Common myeloid progenitor, CD34-positive (primary cell): ENCODE results near the gene LEAP2.

Source experiments
- CTCF ChIA-PET: fragments of 350-600 bp; sonication (Branson Sonifier 250); formaldehyde crosslinking; loops from one replicate; lab custom pipeline; 2021; ENCODE audit warnings: antibody characterized with exemption; lab: Charles Lee
- POLR2A ChIA-PET: fragments of 350-600 bp; sonication (Branson Sonifier 250); formaldehyde crosslinking; loops from one replicate; lab custom pipeline; 2021; ENCODE audit warnings: antibody characterized with exemption; lab: Charles Lee
- DNase-seq, 3 donors: peaks; one replicate each; pipeline versions ENCODE4 v3.0.0 to v3.0.0-alpha.2; 2013
- H3K27ac ChIP-seq, 2 experiments: 1 replicate in 1 of 2; 2 replicates in 1 of 2; pipeline ENCODE4 v1.7.0; 2013; ENCODE audit warnings: inconsistent platforms in 2 of 2, low read length in 2 of 2, mild to moderate bottlenecking in 2 of 2, low read depth in 1 of 2, moderate library complexity in 1 of 2; ENCODE audit not compliant: severe bottlenecking in 2 of 2, insufficient read depth in 1 of 2, poor library complexity in 1 of 2
- H3K27me3 ChIP-seq, 5 experiments: replicated peaks in 2 of 5; 1 replicate in 3 of 5; 2 replicates in 2 of 5; pipeline versions ENCODE4 v1.6.1 to v1.7.0; 2013; ENCODE audit warnings: low read length in 4 of 5, mild to moderate bottlenecking in 2 of 5, moderate library complexity in 2 of 5, inconsistent platforms in 1 of 5; ENCODE audit not compliant: insufficient read depth in 5 of 5, control insufficient read depth in 4 of 5
- H3K36me3 ChIP-seq, 4 experiments: 1 replicate in 2 of 4; 2 replicates in 2 of 4; pipeline versions ENCODE4 v1.6.1 to v1.7.0; 2013; ENCODE audit warnings: low read length in 3 of 4, control low read depth in 1 of 4, mild to moderate bottlenecking in 1 of 4; ENCODE audit not compliant: control insufficient read depth in 4 of 4, insufficient read depth in 4 of 4
- H3K4me1 ChIP-seq, 4 experiments: 1 replicate in 3 of 4; 2 replicates in 1 of 4; pipeline versions ENCODE4 v1.6.1 to v1.7.1; 2013; ENCODE audit warnings: low read length in 3 of 4, mild to moderate bottlenecking in 3 of 4, control low read depth in 1 of 4, inconsistent platforms in 1 of 4, moderate library complexity in 1 of 4; ENCODE audit not compliant: control insufficient read depth in 4 of 4, insufficient read depth in 4 of 4; ENCODE audit errors: control extremely low read depth in 1 of 4
- H3K4me3 ChIP-seq, 7 experiments: 1 replicate in 4 of 7; 2 replicates in 3 of 7; pipeline versions ENCODE4 v1.5.1 to v1.7.0; 2013; ENCODE audit warnings: mild to moderate bottlenecking in 7 of 7, low read length in 6 of 7, moderate library complexity in 6 of 7, inconsistent platforms in 2 of 7, low read depth in 2 of 7, control low read depth in 1 of 7; ENCODE audit not compliant: insufficient read depth in 4 of 7, control insufficient read depth in 1 of 7; ENCODE audit errors: extremely low read depth in 1 of 7
- H3K9me3 ChIP-seq, 5 experiments: 1 replicate in 4 of 5; 2 replicates in 1 of 5; pipeline versions ENCODE4 v1.6.1 to v1.7.1; 2013; ENCODE audit warnings: low read length in 4 of 5, mild to moderate bottlenecking in 2 of 5, inconsistent platforms in 1 of 5, low read depth in 1 of 5, moderate library complexity in 1 of 5; ENCODE audit not compliant: control insufficient read depth in 4 of 5, insufficient read depth in 2 of 5; ENCODE audit errors: control extremely low read depth in 1 of 5
- WGBS: methylation state at CpG from one replicate; pipeline ENCODE4 v1.1.5; 2013; ENCODE audit not compliant: insufficient coverage; 5-methylcytosine and 5-hydroxymethylcytosine counted together

The LEAP2 gene

GRCh38 chr5:132873930-132874271 is 433 bp downstream of the LEAP2 start:
- no peak overlapping the region for H3K27ac ChIP-seq
- CTCF ChIA-PET: interaction anchor here (1.3 to 6.2 kb wide), 4 partner anchors 9 to 373 kb away, joined by 3 to 31 read pairs (median 7); no protein-coding TSS in a partner anchor
- peaks cover 2 to 60% (median 18%) of the 10 kb centered on the region in 4 experiments for H3K36me3 ChIP-seq
- no peaks in the 10 kb centered on the region for H3K4me1 ChIP-seq
- POLR2A ChIA-PET: no interaction called here
- no peak overlapping the region for H3K4me3 ChIP-seq
- H3K27me3 ChIP-seq: no peaks in the 10 kb centered on the region
- WGBS: 94% methylated on average over 3 of the region's 3 CpGs
- H3K9me3 ChIP-seq: no peaks in the 10 kb centered on the region
- no peak for DNase-seq

- Histone ChIP-seq H3K36me3 (peaks cover 9 to 65% (median 27%) of the 10 kb centered on the region in 4 experiments), H3K4me3 (no peak overlapping the region), H3K27me3 (no peaks in the 10 kb centered on the region), H3K9me3 (no peaks in the 10 kb centered on the region), H3K4me1 (no peaks in the 10 kb centered on the region), H3K27ac (no peak overlapping the region)
- WGBS: 100% methylated on average over 1 of the region's 1 CpG
- ChIA-PET POLR2A (no interaction called here), CTCF (interaction anchor here (1.6 to 3.3 kb wide), 4 partner anchors 9 to 47 kb away, joined by 4 to 9 read pairs (median 6); partner anchors contain the start of genes GDF9 and UQCRQ)
- no peak for DNase-seq
Observed at GRCh38 chr5:132876020-132876759, 2.7 kb downstream of the LEAP2 start.

GRCh38 chr5:132877466-132877865 is 4.0 kb downstream of the LEAP2 start:
- H3K4me1 ChIP-seq: no peaks in the 10 kb centered on the region
- peaks cover 11 to 65% (median 34%) of the 10 kb centered on the region in 4 experiments for H3K36me3 ChIP-seq
- no peak overlapping the region for H3K27ac ChIP-seq
- no peaks in the 10 kb centered on the region for H3K27me3 ChIP-seq
- ChIA-PET POLR2A (no interaction called here), CTCF (interaction anchor here (0.8 to 2.1 kb wide), 9 partner anchors 10 to 351 kb away, joined by 3 to 7 read pairs (median 4); partner anchors contain the start of genes GDF9, SHROOM1 and UQCRQ)
- H3K9me3 ChIP-seq: no peaks in the 10 kb centered on the region
- DNase-seq: no peak
- 100% methylated on average over 1 of the region's 2 CpGs for WGBS
- H3K4me3 ChIP-seq: no peak overlapping the region

- Histone ChIP-seq H3K9me3 (no peaks in the 10 kb centered on the region), H3K36me3 (peaks cover 11 to 65% (median 35%) of the 10 kb centered on the region in 4 experiments), H3K27ac (no peak overlapping the region), H3K4me3 (no peak overlapping the region), H3K27me3 (no peaks in the 10 kb centered on the region), H3K4me1 (no peaks in the 10 kb centered on the region)
- no peak for DNase-seq
- WGBS: 81% methylated on average over 2 of the region's 3 CpGs
- CTCF ChIA-PET: interaction anchor here (0.8 to 2.1 kb wide), 7 partner anchors 14 to 352 kb away, joined by 3 to 6 read pairs (median 3); partner anchors contain the start of gene SHROOM1
- POLR2A ChIA-PET: no interaction called here
Observed at GRCh38 chr5:132877938-132878337, 4.5 kb downstream of the LEAP2 start.

- no peaks in the 10 kb centered on the region for H3K9me3 ChIP-seq
- no peak overlapping the region for H3K27ac ChIP-seq
- H3K27me3 ChIP-seq: no peaks in the 10 kb centered on the region
- no peak overlapping the region for H3K4me3 ChIP-seq
- peaks cover 0 to 3% (median 1%) of the 10 kb centered on the region in 4 experiments for H3K4me1 ChIP-seq
- peaks cover 26 to 70% (median 47%) of the 10 kb centered on the region in 4 experiments for H3K36me3 ChIP-seq
- peak; percentile 72 to 84 (median 83) for DNase-seq
- ChIA-PET CTCF (interaction anchor here (0.6 to 6.1 kb wide), 16 partner anchors 9 to 499 kb away, joined by 3 to 86 read pairs (median 4); partner anchors contain the start of genes GDF9, LEAP2, SHROOM1 and UQCRQ), POLR2A (interaction anchor here (1.3 kb wide), 1 partner anchor 128 kb away, joined by 3 read pairs; no protein-coding TSS in a partner anchor)
- 71% methylated on average over 1 of the region's 2 CpGs for WGBS
Observed at GRCh38 chr5:132883261-132883834, 9.9 kb downstream of the LEAP2 start.

GRCh38 chr5:132884548-132884947 is 11.1 kb downstream of the LEAP2 start:
- WGBS: no CpG with 5 or more reads among the region's 2 CpGs
- ChIA-PET POLR2A (no interaction called here), CTCF (interaction anchor here (0.8 to 6.1 kb wide), 5 partner anchors 8 to 129 kb away, joined by 4 to 86 read pairs (median 22); partner anchors contain the start of genes LEAP2 and SHROOM1)
- no peak overlapping the region for H3K27ac ChIP-seq
- peaks cover 26 to 74% (median 46%) of the 10 kb centered on the region in 4 experiments for H3K36me3 ChIP-seq
- H3K4me1 ChIP-seq: peaks cover 0 to 3% (median 1%) of the 10 kb centered on the region in 4 experiments
- no peak for DNase-seq
- no peaks in the 10 kb centered on the region for H3K27me3 ChIP-seq
- H3K9me3 ChIP-seq: no peaks in the 10 kb centered on the region
- no peak overlapping the region for H3K4me3 ChIP-seq
